ENCODE results near the gene NEBL. TPM values are rescaled to one million over a fixed set of nuclear protein-coding genes. Genes with fewer than 3 reads are reported as not detected.

Gene NEBL
- total and polyA plus RNA-seq, 9 of the 15 experiments (the other 6 are each of a cell fraction or from before 2014, with no cell fraction given) = 0.82 to 14.6 (median 9.8) TPM

- Histone ChIP-seq H4K20me1 (replicated peaks; ENCODE audit: control insufficient read depth, insufficient read depth, low read length) (no peaks in the 10 kb centered on the region), H3K4me2 (ENCODE audit: insufficient read depth, low read length) (no peak overlapping the region), H3K9me1 (ENCODE audit: control insufficient read depth, insufficient read depth, low read length) (no peaks in the 10 kb centered on the region), H2AFZ (ENCODE audit: low read depth, low read length) (no peak overlapping the region), H3K79me2 (ENCODE audit: control insufficient read depth, insufficient read depth, low read length) (no peaks in the 10 kb centered on the region), H3K9ac (ENCODE audit: insufficient read depth in 1 of 2, low read depth in 2 of 2, low read length in 2 of 2) (no peak overlapping the region), H3K4me1 (replicated peaks in 1 of 2; ENCODE audit: control insufficient read depth in 2 of 2, insufficient read depth in 2 of 2, low read length in 2 of 2) (no peaks in the 10 kb centered on the region), H3K27me3 (ENCODE audit: control insufficient read depth in 2 of 2, insufficient read depth in 2 of 2, low read length in 2 of 2) (no peaks in the 10 kb centered on the region), H3K9me3 (replicated peaks; ENCODE audit: control insufficient read depth, insufficient read depth, low read depth, low read length) (no peaks in the 10 kb centered on the region), H3K36me3 (ENCODE audit: control insufficient read depth, insufficient read depth, low read length) (no peaks in the 10 kb centered on the region), H3K27ac (ENCODE audit: extremely low read depth, low read depth, low read length) (no peak overlapping the region), H3K4me3 (no peak overlapping the region)
- no peak for DNase-seq (ENCODE audit: extremely low read depth in 1 of 4, low spot score in 3 of 4)
- intact Hi-C loops (cut with micrococcal nuclease) = no loop called here
- ChIA-PET CTCF (ENCODE audit: low intra/inter-chr PET ratio) (no interaction called here), POLR2A (no interaction called here)
- TF ChIP-seq AFF4 (CRISPR knock-in tag; IDR thresholded peaks at IDR 0.05) (no peak), NFXL1 (CRISPR knock-in tag; IDR thresholded peaks at IDR 0.05) (no peak), ZNF133 (CRISPR knock-in tag; IDR thresholded peaks at IDR 0.05) (no peak), ZNF551 (CRISPR knock-in tag; IDR thresholded peaks at IDR 0.05) (no peak), ZBTB9 (CRISPR knock-in tag; IDR thresholded peaks at IDR 0.05) (no peak), FOXJ2 (tag; IDR thresholded peaks at IDR 0.05) (no peak), DDX20 (tag; IDR thresholded peaks at IDR 0.05; ENCODE audit: low read depth) (no peak), ZNF354B (CRISPR knock-in tag; IDR thresholded peaks at IDR 0.05) (no peak), XRCC5 (IDR thresholded peaks at IDR 0.05; ENCODE audit: low read depth, low read length) (no peak), GTF2B (IDR thresholded peaks at IDR 0.05; ENCODE audit: extremely low read depth, insufficient read length) (no peak), JUNB (CRISPR knock-in tag; conservative IDR thresholded peaks at IDR 0.05) (no peak)
- ATAC-seq = no peak
- no peak for FAIRE-seq
- 42% methylated on average over 7 of the region's 7 CpGs for WGBS (ENCODE audit: insufficient coverage, low coverage, missing lambda C conversion rate)
- in situ Hi-C loops (cut with MboI) = no loop called here
- no TSS peak for BruUV-seq (replicated peaks)
Measured at GRCh38 chr10:20836401-20836800, 60.7 kb downstream of the NEBL start.
